ENCODE measurements around the gene KISS1. TPM values are rescaled to one million over a fixed set of nuclear protein-coding genes. Genes with fewer than 3 reads are reported as not detected.
A peak's percentile ranks its signal among the peaks of the same experiment; 100 is the strongest.

KISS1 gene
- total RNA-seq, 1 donor from 2014 or later: not detected

DNA sequence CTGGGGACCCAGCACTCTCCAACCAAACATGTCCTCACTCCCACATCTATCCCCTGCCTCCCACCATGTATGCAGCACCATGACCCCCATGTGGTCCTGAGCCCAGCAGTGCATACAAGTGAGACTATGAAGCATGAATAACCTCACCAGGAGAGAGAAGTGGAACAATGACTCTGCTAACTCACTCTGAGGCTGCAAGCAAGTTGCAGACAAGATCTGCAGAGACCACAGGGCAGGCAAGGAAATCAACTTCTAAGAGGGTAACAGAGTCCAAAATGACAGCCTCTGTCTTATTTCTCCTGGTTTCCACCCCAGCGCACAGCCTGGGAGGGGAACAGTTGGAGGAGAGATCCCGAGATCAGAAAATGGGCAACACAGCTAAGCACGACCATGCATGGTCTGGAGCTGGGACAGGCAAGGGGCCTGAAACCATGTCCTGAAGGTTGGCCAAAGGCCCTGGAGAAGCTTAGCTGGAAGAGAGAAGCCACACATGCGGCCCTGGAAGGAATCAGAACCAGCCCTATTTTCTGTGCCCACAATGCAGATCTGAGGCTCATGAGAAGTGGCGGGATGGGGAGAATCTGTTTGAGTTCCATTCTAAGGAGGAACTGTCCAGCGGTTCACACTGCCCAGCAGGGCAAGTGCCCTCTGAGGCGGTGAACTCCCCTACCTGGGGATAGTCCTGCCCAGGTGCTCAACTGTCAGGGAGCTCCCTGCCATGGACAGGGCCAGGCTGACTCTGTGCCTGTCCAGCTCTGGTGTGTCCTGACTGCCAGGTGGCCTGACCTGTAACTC lies 17.6 kb downstream of the KISS1 start:
- Mint-ChIP-seq H3K4me3 (ENCODE audit: low read depth) (no peak overlapping the region), H3K4me1 (ENCODE audit: low read depth) (no peaks in the 10 kb centered on the region), H3K9me3 (peaks cover under 1% of the 10 kb centered on the region), H3K27me3 (ENCODE audit: low read depth) (peaks cover 6% of the 10 kb centered on the region), H3K27ac (no peak overlapping the region), H3K36me3 (ENCODE audit: low read depth) (no peaks in the 10 kb centered on the region)
- no peak for DNase-seq (ENCODE audit: low spot score)
- intact Hi-C loops (cut with micrococcal nuclease): no loop called here

DNA sequence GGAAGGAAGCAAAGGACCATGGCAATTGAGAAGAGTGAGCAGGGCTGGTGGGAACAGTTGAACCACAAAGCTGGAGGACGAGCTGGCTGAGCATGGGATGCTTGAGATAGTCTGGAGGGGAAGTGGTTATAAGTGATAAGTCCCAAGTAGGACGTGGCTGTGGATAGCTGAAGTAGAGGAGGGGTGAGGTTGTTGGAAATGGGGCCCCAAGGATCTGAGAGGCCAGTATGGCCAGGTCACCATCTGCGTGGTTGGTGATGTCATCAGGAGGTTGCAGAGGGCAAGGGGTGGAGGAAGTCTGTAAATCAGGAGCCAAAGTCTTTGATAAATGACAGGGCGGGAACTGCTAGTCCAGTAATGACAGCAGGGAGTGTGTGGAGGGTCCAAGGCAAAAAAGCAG lies 19.2 kb downstream of the KISS1 start:
- Mint-ChIP-seq H3K27ac (no peak overlapping the region), H3K36me3 (ENCODE audit: low read depth) (no peaks in the 10 kb centered on the region)
- DNase-seq (ENCODE audit: low spot score): no peak

DNA sequence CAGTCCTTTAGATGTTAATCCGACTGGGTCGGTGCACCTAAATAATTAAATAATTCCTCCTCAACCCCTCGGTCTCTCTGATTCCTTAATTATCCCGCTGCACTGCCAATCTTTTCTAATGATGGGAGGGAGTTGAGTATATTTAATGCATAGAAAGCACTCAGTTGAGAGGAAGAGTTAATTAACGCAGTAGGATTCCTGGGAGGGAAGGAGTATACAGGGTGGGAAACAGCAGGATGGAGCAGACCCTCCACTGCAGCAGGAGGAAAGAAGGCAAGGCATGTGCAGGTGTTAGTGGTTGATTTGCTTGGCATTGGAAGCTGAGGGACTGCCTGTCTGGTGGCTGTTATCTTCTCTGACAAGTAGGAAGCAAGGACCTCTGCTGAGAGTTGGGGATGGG lies 20.2 kb downstream of the KISS1 start:
- H3K9me3 Mint-ChIP-seq: peaks cover 14% of the 10 kb centered on the region
- no peak overlapping the region for H3K4me3 Mint-ChIP-seq (ENCODE audit: low read depth)
- H3K4me1 Mint-ChIP-seq (ENCODE audit: low read depth): no peaks in the 10 kb centered on the region
- H3K36me3 Mint-ChIP-seq (ENCODE audit: low read depth): no peaks in the 10 kb centered on the region
- H3K27me3 Mint-ChIP-seq (ENCODE audit: low read depth): peaks cover 3% of the 10 kb centered on the region
- intact Hi-C loops (cut with micrococcal nuclease): no loop called here
- no peak overlapping the region for H3K27ac Mint-ChIP-seq
- no peak for DNase-seq (ENCODE audit: low spot score)

More for the DNA sequence above, 19.2 kb downstream of the KISS1 start:
- intact Hi-C loops (cut with micrococcal nuclease): no loop called here
- Mint-ChIP-seq H3K4me1 (ENCODE audit: low read depth) (no peaks in the 10 kb centered on the region), H3K27me3 (ENCODE audit: low read depth) (peaks cover 3% of the 10 kb centered on the region), H3K9me3 (peaks cover 6% of the 10 kb centered on the region), H3K4me3 (ENCODE audit: low read depth) (no peak overlapping the region)

DNA sequence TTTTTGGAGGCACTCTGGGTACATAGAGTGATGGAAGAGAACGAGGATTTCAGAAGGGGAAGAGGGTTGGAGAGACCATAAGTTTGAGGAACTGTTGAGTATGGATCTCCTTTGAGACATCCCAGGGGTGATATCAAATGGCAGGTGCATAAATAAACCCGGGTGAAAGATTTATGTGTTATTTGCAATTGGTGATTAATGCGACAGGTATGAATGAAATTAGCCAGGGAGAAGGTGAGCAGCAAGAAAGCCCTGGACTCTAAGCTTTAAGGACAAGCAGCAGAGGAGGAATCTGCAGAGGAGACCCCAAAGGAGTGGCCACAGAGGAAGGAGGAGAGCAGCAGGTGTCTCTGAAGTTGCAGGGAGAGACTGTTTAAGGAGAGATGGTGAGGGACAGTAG lies 21.3 kb downstream of the KISS1 start:
- Mint-ChIP-seq H3K27ac (no peak overlapping the region), H3K36me3 (ENCODE audit: low read depth) (no peaks in the 10 kb centered on the region), H3K4me3 (ENCODE audit: low read depth) (no peak overlapping the region), H3K27me3 (ENCODE audit: low read depth) (peaks cover 3% of the 10 kb centered on the region), H3K4me1 (ENCODE audit: low read depth) (no peaks in the 10 kb centered on the region), H3K9me3 (peaks cover 23% of the 10 kb centered on the region)
- DNase-seq (ENCODE audit: low spot score): no peak
- intact Hi-C loops (cut with micrococcal nuclease): no loop called here

DNA sequence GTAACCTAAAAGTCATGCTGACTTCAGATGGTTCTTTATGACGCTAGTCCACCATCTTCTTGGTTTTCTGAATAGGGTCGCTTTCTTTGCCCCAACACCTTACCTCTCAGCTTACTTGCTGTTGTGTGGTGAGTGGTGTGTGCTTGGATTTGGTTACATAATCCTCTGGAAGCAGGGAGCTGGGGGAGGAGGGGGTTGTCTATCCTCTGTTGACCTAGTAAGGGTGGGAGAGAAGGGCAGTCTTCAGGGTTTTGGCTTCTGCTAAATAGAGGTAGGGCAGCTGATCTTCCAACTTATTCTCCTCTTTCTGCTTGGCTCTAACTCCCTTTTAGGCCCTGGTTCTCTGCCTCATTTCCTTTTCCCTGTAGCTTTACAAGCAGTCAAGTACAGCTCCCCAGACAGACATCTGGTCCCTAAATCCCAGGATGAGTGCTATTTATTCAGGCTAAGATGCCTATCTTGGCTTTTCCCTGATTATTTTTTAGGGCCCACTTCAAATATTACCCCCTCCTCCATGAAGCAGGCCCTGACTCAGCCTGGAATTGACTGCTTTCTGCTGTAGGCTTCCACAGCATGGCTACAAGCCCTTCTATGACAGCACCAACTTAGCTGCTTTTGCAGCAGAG lies 23.8 kb downstream of the KISS1 start:
- no peak for DNase-seq (ENCODE audit: low spot score)
- peaks cover 3% of the 10 kb centered on the region for H3K27me3 Mint-ChIP-seq (ENCODE audit: low read depth)
- H3K4me3 Mint-ChIP-seq (ENCODE audit: low read depth): no peak overlapping the region
- no peaks in the 10 kb centered on the region for H3K4me1 Mint-ChIP-seq (ENCODE audit: low read depth)
- H3K9me3 Mint-ChIP-seq: peaks cover 42% of the 10 kb centered on the region
- H3K27ac Mint-ChIP-seq: no peak overlapping the region
- no peaks in the 10 kb centered on the region for H3K36me3 Mint-ChIP-seq (ENCODE audit: low read depth)
- intact Hi-C loops (cut with micrococcal nuclease): no loop called here

DNA sequence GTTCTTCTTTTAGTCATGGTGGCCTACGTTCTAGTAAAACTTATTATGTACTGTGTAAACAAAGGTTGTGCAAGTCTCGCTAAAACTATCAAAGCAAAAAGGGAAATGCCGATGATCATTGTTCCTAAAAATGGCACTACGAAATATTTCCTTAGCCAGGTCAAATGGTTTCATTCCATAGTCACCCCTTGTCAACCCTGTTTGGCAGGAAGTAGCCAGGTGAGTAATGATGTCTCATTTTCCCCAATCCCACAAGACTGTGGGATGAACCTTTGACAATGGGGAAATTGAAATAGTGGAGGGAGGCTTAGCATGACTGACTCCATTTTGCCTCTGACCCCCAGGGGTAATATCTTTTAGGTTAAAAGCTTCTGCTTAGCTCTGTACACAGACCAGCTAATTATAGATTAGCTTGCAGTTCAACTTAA lies 24.5 kb downstream of the KISS1 start:
- no peak for DNase-seq (ENCODE audit: low spot score)
- intact Hi-C loops (cut with micrococcal nuclease): no loop called here
- no peaks in the 10 kb centered on the region for H3K36me3 Mint-ChIP-seq (ENCODE audit: low read depth)
- H3K27me3 Mint-ChIP-seq (ENCODE audit: low read depth): peaks cover 3% of the 10 kb centered on the region
- no peak overlapping the region for H3K4me3 Mint-ChIP-seq (ENCODE audit: low read depth)
- peaks cover 47% of the 10 kb centered on the region for H3K9me3 Mint-ChIP-seq
- H3K27ac Mint-ChIP-seq: no peak overlapping the region
- no peaks in the 10 kb centered on the region for H3K4me1 Mint-ChIP-seq (ENCODE audit: low read depth)

DNA sequence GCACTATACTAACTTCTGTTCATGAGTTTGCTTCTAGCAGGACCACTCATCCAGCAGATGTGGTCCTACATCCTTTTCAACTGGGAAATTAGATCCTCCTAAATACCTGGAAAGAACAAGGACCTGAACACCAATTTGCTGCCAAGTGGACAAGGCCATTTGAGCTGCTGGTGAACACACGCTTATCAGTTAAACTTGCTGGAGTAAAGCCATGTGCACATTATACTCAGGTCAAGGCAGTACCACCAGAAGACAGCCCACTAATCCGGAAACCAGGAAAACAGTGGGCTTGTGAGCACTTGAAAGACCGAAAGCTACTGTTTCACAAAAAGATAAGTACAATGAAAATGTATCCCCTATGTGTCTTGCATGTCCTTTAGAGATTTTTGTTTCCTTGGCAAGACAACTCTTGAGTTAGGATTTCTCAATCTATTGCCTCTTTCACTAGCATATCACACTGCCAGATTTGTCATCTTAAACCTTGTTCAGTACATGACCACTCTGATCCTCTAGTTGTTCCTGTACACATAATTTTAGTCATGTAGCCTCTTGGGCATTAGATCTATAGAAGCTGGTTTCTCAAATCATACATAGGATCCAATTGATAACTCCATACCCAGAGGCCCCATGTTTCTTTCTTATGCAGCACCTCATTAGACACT lies 25.7 kb downstream of the KISS1 start:
- intact Hi-C loops (cut with micrococcal nuclease): no loop called here
- Mint-ChIP-seq H3K9me3 (peaks cover 47% of the 10 kb centered on the region), H3K27ac (no peak overlapping the region), H3K4me1 (ENCODE audit: low read depth) (no peaks in the 10 kb centered on the region), H3K36me3 (ENCODE audit: low read depth) (no peaks in the 10 kb centered on the region), H3K4me3 (ENCODE audit: low read depth) (no peak overlapping the region), H3K27me3 (ENCODE audit: low read depth) (peaks cover 3% of the 10 kb centered on the region)
- DNase-seq (ENCODE audit: low spot score): no peak

DNA sequence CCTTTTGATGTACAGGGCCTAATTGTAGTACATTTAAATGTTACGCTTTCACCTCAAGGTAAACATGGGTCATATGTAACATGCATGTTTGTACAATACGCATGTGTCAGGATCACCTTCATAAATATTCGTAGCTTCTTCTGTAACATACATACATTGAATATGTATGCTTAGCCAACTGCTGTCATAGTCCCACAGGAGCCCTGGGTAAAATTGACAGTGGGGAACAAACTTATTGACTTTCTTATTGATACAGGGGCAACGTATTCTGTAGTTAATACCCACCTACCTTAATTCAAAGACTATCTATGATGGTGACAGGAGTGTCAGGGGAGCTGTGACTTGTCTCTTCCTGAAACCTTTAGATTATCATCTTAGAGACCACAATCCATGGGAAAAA lies 26.4 kb downstream of the KISS1 start:
- Mint-ChIP-seq H3K4me3 (ENCODE audit: low read depth) (no peak overlapping the region), H3K9me3 (peaks cover 47% of the 10 kb centered on the region), H3K27ac (no peak overlapping the region), H3K4me1 (ENCODE audit: low read depth) (no peaks in the 10 kb centered on the region), H3K27me3 (ENCODE audit: low read depth) (peaks cover 3% of the 10 kb centered on the region), H3K36me3 (ENCODE audit: low read depth) (no peaks in the 10 kb centered on the region)
- no peak for DNase-seq (ENCODE audit: low spot score)
- intact Hi-C loops (cut with micrococcal nuclease): no loop called here

DNA sequence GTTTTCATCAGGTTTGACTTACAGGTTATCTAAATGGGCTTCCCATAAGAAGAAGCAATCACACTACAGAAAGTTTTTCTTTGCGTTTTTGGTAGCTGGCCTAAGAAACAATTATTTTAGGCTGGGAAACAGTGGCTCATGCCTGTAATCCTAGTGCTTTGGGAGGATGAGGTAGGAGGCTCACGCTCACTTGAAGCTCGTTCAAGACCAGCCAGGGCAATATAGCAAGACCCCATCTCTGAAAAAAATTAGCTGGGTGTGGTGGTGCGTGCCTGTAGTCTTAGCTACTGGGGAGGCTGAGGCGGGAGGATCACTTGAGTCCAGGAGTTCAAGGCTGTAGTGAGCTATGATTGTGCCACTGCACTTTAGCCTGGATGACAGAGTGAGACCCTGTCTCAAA lies 28.6 kb downstream of the KISS1 start:
- Mint-ChIP-seq H3K27me3 (ENCODE audit: low read depth) (no peaks in the 10 kb centered on the region), H3K9me3 (peaks cover 44% of the 10 kb centered on the region), H3K4me1 (ENCODE audit: low read depth) (no peaks in the 10 kb centered on the region), H3K4me3 (ENCODE audit: low read depth) (no peak overlapping the region), H3K27ac (no peak overlapping the region), H3K36me3 (ENCODE audit: low read depth) (no peaks in the 10 kb centered on the region)
- no peak for DNase-seq (ENCODE audit: low spot score)
- intact Hi-C loops (cut with micrococcal nuclease): no loop called here

DNA sequence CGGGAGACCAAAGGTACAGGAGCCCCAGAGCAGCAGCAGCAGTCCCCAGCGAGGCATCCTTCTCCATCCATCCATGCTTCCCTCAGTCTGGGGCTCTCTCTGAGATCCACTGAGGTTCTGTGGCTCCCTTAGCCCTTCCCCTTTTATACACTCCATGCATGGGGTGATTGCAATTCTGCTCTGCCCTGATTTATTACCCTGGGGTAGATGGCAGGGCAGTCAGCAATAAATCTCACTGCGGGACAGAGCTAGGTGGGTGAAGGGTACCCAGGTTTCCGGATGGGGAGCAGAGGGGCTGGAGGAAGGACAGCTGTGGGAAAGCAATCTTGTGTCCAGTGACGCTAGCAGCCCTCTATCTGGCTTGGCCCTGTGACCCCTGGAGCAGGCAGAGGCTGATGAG lies 30.1 kb downstream of the KISS1 start, which contains the start of gene REN:
TSS of gene REN (minus strand) at position 119 of the 400 bp plus-strand sequence. CDS start at position 75, 44 bp downstream.
- Mint-ChIP-seq H3K9me3 (peaks cover 32% of the 10 kb centered on the region), H3K27ac (no peak within 1 kb of the TSS), H3K36me3 (ENCODE audit: low read depth) (no peaks in the 10 kb centered on the region), H3K4me1 (ENCODE audit: low read depth) (peaks cover 2% of the 10 kb centered on the region), H3K4me3 (ENCODE audit: low read depth) (no peak within 1 kb of the TSS), H3K27me3 (ENCODE audit: low read depth) (peaks cover 2% of the 10 kb centered on the region)
- DNase-seq (ENCODE audit: low spot score): no peak
- intact Hi-C loops (cut with micrococcal nuclease): no loop called here

DNA sequence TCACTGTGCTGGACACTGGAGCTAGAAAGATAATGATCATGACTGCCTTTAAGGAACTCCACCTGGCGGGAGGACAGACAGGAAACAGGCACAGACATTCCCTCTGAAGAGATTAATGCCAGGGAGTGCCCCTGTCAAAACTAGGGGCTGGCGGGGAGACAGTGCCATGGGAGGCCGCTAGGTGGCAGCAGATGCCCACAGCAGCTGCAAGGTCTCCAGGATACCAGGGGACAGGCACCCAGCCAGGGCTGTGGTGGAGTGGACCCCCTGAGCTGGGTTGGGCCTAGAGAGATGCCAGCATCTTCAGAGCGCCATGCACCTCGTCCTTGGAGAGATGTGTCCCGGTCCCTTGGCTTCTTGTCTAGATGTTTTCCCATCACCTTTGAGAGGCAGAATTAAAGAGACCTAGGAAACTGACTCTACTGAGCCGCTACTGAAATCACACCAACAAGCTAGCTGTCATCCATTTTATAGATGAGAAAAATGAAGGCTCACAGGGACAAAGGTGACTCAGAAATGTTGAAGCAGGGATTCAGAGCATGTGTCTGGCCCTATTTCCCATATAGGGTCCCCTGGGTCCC lies 33.7 kb downstream of the KISS1 start:
- peak; percentile 60 for DNase-seq (ENCODE audit: low spot score)
- H3K9me3 Mint-ChIP-seq: peaks cover 5% of the 10 kb centered on the region
- H3K27me3 Mint-ChIP-seq (ENCODE audit: low read depth): peaks cover 2% of the 10 kb centered on the region
- peaks cover 2% of the 10 kb centered on the region for H3K4me1 Mint-ChIP-seq (ENCODE audit: low read depth)
- no peaks in the 10 kb centered on the region for H3K36me3 Mint-ChIP-seq (ENCODE audit: low read depth)
- H3K27ac Mint-ChIP-seq: no peak overlapping the region
- intact Hi-C loops (cut with micrococcal nuclease): loop anchor here (1.0 to 5.0 kb wide), 4 partner anchors 45 to 340 kb away; no protein-coding TSS in a partner anchor
- no peak overlapping the region for H3K4me3 Mint-ChIP-seq (ENCODE audit: low read depth)

DNA sequence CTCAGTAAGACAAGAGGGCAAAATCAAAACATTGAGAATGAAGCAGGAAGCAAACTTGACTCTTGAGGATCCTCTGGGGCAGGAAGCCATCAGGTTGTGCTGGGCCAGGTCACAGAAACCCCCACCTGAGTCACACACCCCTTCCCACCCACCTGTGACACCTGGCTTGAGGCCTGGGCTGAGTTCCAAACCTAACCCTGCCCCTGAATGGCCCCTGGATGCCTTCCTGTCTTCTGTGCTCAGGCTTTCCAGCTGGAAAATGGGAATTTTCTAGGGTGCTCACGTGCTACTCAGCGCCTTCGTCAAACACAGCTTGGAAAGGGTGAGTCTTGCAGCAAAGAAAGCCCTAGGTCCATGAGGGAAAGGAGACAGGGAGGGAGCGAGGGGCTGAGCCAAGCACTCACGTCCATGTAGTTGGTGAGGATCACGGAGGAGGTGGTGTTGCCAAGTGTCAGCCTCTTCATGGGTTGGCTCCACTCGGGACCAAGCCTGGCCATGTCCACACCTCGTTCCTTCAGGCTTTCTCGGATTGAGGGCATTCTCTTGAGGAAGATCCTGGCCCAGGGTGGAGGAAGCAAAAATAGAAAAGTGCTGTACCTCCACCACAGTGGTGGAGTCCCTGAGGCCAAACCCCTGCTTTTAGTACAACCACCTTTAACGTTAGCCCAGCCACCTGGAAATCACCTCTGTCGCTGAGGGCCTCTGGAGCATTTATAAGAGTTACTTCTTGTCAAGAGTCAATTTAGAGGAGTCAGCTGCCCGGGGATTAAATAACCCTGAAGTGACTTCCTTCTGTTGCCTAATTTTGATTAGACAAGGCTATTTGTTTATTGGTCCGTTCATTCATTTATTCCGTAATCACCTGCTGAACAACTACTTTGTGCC lies 34.4 kb downstream of the KISS1 start:
- intact Hi-C loops (cut with micrococcal nuclease): loop anchor here (1.0 to 5.0 kb wide), 4 partner anchors 45 to 340 kb away; no protein-coding TSS in a partner anchor
- no peak overlapping the region for H3K4me3 Mint-ChIP-seq (ENCODE audit: low read depth)
- H3K9me3 Mint-ChIP-seq: no peaks in the 10 kb centered on the region
- H3K36me3 Mint-ChIP-seq (ENCODE audit: low read depth): no peaks in the 10 kb centered on the region
- peaks cover 2% of the 10 kb centered on the region for H3K27me3 Mint-ChIP-seq (ENCODE audit: low read depth)
- peaks cover 2% of the 10 kb centered on the region for H3K4me1 Mint-ChIP-seq (ENCODE audit: low read depth)
- no peak for DNase-seq (ENCODE audit: low spot score)
- no peak overlapping the region for H3K27ac Mint-ChIP-seq

All from activated T-helper 2 cell treated with anti-CD3 and anti-CD28 coated beads, Interferon-gamma antibody, Interleukin-2, Interleukin-4, amounts not matched to agents 10 μg/mL and 5 μg/mL and 100 μg/mL, durations not matched to agents 14 hours and 24 hours and 36 hours (primary cell).